HL-60 (cell line): ENCODE data around the gene ARF1.

ENCODE experiments used
- DNase-seq, 2 experiments: peaks; one replicate each; pipeline ENCODE4 v3.0.0-alpha.2; 2010 to 2020; ENCODE audit warnings: low read depth in 1 of 2, low spot score in 1 of 2
- H3K27ac ChIP-seq: fragments of 250-450 bp; sonication (Bioruptor Pico); replicated peaks from 2 replicates; pipeline ENCODE4 v1.5.1; 2020; ENCODE audit warnings: mild to moderate bottlenecking, moderate library complexity
- H3K27me3 ChIP-seq: fragments of 250-450 bp; sonication (Bioruptor Pico); 2 replicates; pipeline ENCODE4 v1.5.1; 2021; ENCODE audit warnings: mild to moderate bottlenecking, moderate library complexity; ENCODE audit not compliant: insufficient read depth, poor library complexity, severe bottlenecking
- H3K4me3 ChIP-seq: replicated peaks from 2 replicates; pipeline ENCODE4 v1.5.1; 2011; ENCODE audit warnings: mild to moderate bottlenecking, control low read depth, low read length; ENCODE audit not compliant: insufficient read depth
- CTCF ChIP-seq: IDR thresholded peaks from one replicate; pipeline ENCODE4 v1.5.1; 2011; ENCODE audit warnings: low read length, control low read depth, inconsistent platforms; ENCODE audit not compliant: insufficient read depth
- GABPA ChIP-seq: IDR thresholded peaks from 2 replicates; pipeline ENCODE4 v1.6.1; 2012; ENCODE audit warnings: low read depth
- POLR2AphosphoS5 ChIP-seq: IDR thresholded peaks from 2 replicates; pipeline ENCODE4 v1.6.1; 2012; ENCODE audit warnings: low read depth
- REST ChIP-seq: IDR thresholded peaks from 2 replicates; pipeline ENCODE4 v1.6.1; 2012; ENCODE audit warnings: low read depth; ENCODE audit not compliant: insufficient replicate concordance
- SPI1 ChIP-seq: IDR thresholded peaks from 2 replicates; pipeline ENCODE4 v1.6.1; 2012; ENCODE audit warnings: low read depth, mild to moderate bottlenecking, borderline replicate concordance

Gene ARF1

GRCh38 chr1:228061411-228062084 is 21.0 kb upstream of the ARF1 start:
- no peak for DNase-seq
- H3K4me3 ChIP-seq = no peak overlapping the region
- H3K27me3 ChIP-seq = peaks cover 37% of the 10 kb centered on the region
- TF ChIP-seq SPI1 (no peak), REST (no peak), CTCF (no peak), POLR2AphosphoS5 (no peak), GABPA (no peak)
- no peak overlapping the region for H3K27ac ChIP-seq

- peaks cover 35% of the 10 kb centered on the region for H3K27me3 ChIP-seq
- no peak overlapping the region for H3K4me3 ChIP-seq
- no peak overlapping the region for H3K27ac ChIP-seq
- no peak for DNase-seq
- no peak for TF ChIP-seq SPI1
Observed at GRCh38 chr1:228062085-228062791, 20.3 kb upstream of the ARF1 start.

- no peak for DNase-seq
- TF ChIP-seq REST = no peak
- TF ChIP-seq SPI1 = no peak
- TF ChIP-seq GABPA = no peak
- TF ChIP-seq CTCF = no peak
- no peak for TF ChIP-seq POLR2AphosphoS5
- Histone ChIP-seq H3K27me3 (peaks cover 32% of the 10 kb centered on the region), H3K27ac (no peak overlapping the region), H3K4me3 (no peak overlapping the region)
Observed at GRCh38 chr1:228062812-228063211, 19.7 kb upstream of the ARF1 start.

- DNase-seq = no peak
- Histone ChIP-seq H3K4me3 (no peak overlapping the region), H3K27ac (no peak overlapping the region), H3K27me3 (peaks cover 29% of the 10 kb centered on the region)
- TF ChIP-seq SPI1 = no peak
- TF ChIP-seq POLR2AphosphoS5 = no peak
- no peak for TF ChIP-seq GABPA
- TF ChIP-seq CTCF = no peak
- no peak for TF ChIP-seq REST
Observed at GRCh38 chr1:228063251-228064191, 19.0 kb upstream of the ARF1 start.
